Esophagus squamous epithelium (tissue), 5 donors: ENCODE results near the gene SERGEF. TPM values are rescaled to one million over a fixed set of nuclear protein-coding genes. Genes with fewer than 3 reads are reported as not detected.
"Not testable (repeated sequence)": the region's sequence is repeated elsewhere in the genome, so short reads cannot be mapped to it uniquely, and the experiment has no call there.

Experiments
- DNase-seq: peaks from one replicate; lab custom pipeline; 2025; lab: John Stamatoyannopoulos, UW
- H3K27ac ChIP-seq, 4 donors: fragments of 200-600 bp; sonication (generic); one replicate each; pipeline ENCODE4 v1.5.1; 2016 to 2019; ENCODE audit warnings: mild to moderate bottlenecking in 1 of 4
- H3K27me3 ChIP-seq, 4 donors: fragments of 200-600 bp; sonication (generic); 1 replicate in 3 of 4; 2 replicates in 1 of 4; pipeline versions ENCODE4 v1.5.1 to v1.6.0; 2017 to 2021; ENCODE audit warnings: antibody characterized with exemption in 1 of 4
- H3K36me3 ChIP-seq, 3 donors: fragments of 200-600 bp; sonication (generic); one replicate each; pipeline ENCODE4 v1.5.1; 2016 to 2019
- H3K4me1 ChIP-seq, 3 donors: fragments of 200-600 bp; sonication (generic); one replicate each; pipeline ENCODE4 v1.5.1; 2017 to 2019
- H3K4me3 ChIP-seq, 4 donors: fragments of 200-600 bp; sonication (generic); 1 replicate in 3 of 4; 2 replicates in 1 of 4; pipeline ENCODE4 v1.5.1; 2016 to 2019; ENCODE audit warnings: mild to moderate bottlenecking in 2 of 4, moderate library complexity in 1 of 4
- H3K9me3 ChIP-seq, 3 donors: fragments of 200-600 bp; sonication (generic); one replicate each; pipeline ENCODE4 v1.5.1; 2016 to 2019
- POLR2A ChIP-seq, 4 donors: fragments of 450-650 bp; IDR thresholded peaks; one replicate each; pipeline ENCODE4 v1.6.1; 2017; ENCODE audit warnings: antibody characterized with exemption in 4 of 4, mild to moderate bottlenecking in 4 of 4, moderate library complexity in 3 of 4
- WGBS, 2 donors: methylation state at CpG; one replicate each; pipeline ENCODE4 v1.1.5; 2018; 5-methylcytosine and 5-hydroxymethylcytosine counted together
- intact Hi-C: fragments of 100-400 bp; cut with DNase I; formaldehyde crosslinking; loops from one replicate; pipeline ENCODE4 v1.15.0; 2022
- total RNA-seq, 4 donors: library from RNA; depleted of rRNA; stranded (reverse); fragments of >200 nt; gene quantifications; one replicate each; pipeline ENCODE4 v1.1.0, GENCODE V29; 2016
- TF ChIP-seq, protein P1 (sequence below), 6 experiments: fragments of 450-650 bp in 4 of 6; fragments of 200-600 bp in 2 of 6; sonication (generic) in 2 of 6; IDR thresholded peaks; one replicate each; pipeline ENCODE4 v1.5.1; 2016 to 2019; ENCODE audit warnings: antibody characterized with exemption in 6 of 6, mild to moderate bottlenecking in 4 of 6, moderate library complexity in 4 of 6
- donor health status: DM: yes; HTN: yes; CAD: no.

Gene SERGEF
- total RNA-seq, 4 donors from 2014 or later = 4.2 to 35.7 (median 13.4) TPM

DNA sequence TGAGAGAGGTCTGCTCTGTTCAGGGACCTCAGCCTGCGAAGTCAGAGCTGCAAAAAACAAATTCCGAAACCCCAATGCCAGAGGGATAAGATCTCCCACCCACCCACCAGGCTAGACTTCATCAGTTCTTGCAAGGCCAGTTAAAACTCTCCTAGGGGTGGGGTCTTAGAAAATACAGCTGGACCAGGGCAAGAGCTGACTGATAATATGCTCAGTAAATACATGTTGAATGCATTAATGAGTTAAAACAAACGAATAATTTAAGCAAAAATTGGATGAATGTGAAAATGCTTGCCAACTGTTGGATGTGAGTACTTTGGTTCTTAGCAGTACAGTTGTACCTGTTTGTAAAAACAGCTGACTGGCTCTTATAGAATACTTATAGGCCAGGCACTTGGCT lies 129.8 kb downstream of the SERGEF start:
- DNase-seq = no peak
- intact Hi-C loops = no loop called here
- TF ChIP-seq, protein P1, sequence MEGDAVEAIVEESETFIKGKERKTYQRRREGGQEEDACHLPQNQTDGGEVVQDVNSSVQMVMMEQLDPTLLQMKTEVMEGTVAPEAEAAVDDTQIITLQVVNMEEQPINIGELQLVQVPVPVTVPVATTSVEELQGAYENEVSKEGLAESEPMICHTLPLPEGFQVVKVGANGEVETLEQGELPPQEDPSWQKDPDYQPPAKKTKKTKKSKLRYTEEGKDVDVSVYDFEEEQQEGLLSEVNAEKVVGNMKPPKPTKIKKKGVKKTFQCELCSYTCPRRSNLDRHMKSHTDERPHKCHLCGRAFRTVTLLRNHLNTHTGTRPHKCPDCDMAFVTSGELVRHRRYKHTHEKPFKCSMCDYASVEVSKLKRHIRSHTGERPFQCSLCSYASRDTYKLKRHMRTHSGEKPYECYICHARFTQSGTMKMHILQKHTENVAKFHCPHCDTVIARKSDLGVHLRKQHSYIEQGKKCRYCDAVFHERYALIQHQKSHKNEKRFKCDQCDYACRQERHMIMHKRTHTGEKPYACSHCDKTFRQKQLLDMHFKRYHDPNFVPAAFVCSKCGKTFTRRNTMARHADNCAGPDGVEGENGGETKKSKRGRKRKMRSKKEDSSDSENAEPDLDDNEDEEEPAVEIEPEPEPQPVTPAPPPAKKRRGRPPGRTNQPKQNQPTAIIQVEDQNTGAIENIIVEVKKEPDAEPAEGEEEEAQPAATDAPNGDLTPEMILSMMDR (IDR thresholded peaks at IDR 0.05) = no peak
- no peak for TF ChIP-seq POLR2A (IDR thresholded peaks at IDR 0.05)
- Histone ChIP-seq H3K9me3 (no peaks in the 10 kb centered on the region), H3K4me1 (no peaks in the 10 kb centered on the region), H3K27ac (no peak overlapping the region), H3K4me3 (no peak overlapping the region), H3K27me3 (no peaks in the 10 kb centered on the region), H3K36me3 (no peaks in the 10 kb centered on the region)
- 82 to 88% methylated on average over 3 of the region's 3 CpGs for WGBS, 2 donors

DNA sequence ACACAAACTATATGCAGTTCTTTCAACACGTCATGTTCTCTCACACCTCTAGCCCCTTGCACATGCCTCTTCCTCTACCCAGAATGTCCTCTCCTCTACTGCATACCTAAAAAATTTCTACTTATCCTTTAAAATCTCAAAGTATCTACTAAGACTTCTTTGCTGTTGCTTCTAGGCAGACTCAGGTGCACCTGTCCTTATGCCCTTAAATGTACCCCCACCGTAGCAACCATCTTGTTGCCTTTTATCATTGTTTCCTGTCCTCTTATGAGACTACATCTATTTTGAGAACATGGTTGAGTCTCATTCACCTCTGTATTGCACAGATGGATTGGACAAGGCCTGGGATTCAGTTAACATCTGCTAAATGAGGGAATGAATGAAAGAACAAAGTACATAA lies 134.1 kb downstream of the SERGEF start:
- Histone ChIP-seq H3K4me3 (no peak overlapping the region), H3K36me3 (peaks cover 0 to 8% (median 0%) of the 10 kb centered on the region in 3 donors), H3K27ac (no peak overlapping the region), H3K9me3 (no peaks in the 10 kb centered on the region), H3K27me3 (no peaks in the 10 kb centered on the region), H3K4me1 (no peaks in the 10 kb centered on the region)
- no peak for DNase-seq
- no peak for TF ChIP-seq POLR2A (IDR thresholded peaks at IDR 0.05)
- intact Hi-C loops = no loop called here
- WGBS, 2 donors = 75 to 80% methylated on average over 2 of the region's 2 CpGs

DNA sequence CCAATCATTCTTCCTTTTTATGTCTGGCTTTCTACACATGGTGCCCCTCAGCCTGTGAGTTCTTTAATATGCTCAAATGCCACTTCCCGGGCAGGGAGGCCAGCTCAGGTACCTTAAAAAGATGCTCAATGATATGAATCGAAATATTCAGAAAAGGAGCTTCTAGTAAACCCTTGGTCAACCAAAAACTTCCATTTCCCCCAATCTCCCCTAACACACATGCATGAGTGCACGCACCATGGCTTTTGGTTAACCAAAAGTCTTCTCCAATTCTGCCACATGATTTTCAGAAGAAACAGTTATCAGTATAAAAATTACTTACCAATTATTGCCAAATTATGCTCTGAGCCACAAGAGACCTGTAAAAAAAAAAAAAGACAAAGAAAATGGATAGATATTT lies 135.0 kb downstream of the SERGEF start:
- intact Hi-C loops = no loop called here
- TF ChIP-seq POLR2A (IDR thresholded peaks at IDR 0.05) = no peak
- TF ChIP-seq, protein P1 (IDR thresholded peaks at IDR 0.05) = no peak
- no peak overlapping the region for H3K27ac ChIP-seq
- no peak overlapping the region for H3K4me3 ChIP-seq
- DNase-seq = no peak
- WGBS, 2 donors = 83 to 91% methylated on average over 3 of the region's 3 CpGs
- no peaks in the 10 kb centered on the region for H3K4me1 ChIP-seq
- no peaks in the 10 kb centered on the region for H3K9me3 ChIP-seq
- peaks cover 0 to 17% (median 0%) of the 10 kb centered on the region in 3 donors for H3K36me3 ChIP-seq
- no peaks in the 10 kb centered on the region for H3K27me3 ChIP-seq

DNA sequence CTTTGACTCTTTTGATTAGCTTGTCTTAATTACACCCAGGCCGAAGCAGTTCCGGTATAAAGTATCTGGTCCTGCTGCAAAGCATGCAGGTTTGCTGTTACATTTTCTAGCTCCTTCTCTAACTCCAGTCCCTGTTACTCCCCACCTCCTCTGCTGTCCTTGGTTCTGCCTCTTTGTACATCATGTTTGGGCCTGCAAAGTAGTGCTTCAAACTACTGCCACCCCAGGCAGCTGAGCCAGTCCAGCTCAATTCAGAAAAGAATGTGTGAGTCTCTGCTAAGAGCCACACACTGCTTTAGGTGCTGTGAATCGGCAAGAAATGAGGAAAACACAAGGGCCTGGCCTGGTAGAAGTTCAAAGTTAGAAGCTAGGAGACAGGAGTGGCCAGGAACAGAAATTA lies 136.0 kb downstream of the SERGEF start:
- intact Hi-C loops = no loop called here
- no peak for DNase-seq
- TF ChIP-seq POLR2A (IDR thresholded peaks at IDR 0.05) = no peak
- no peak overlapping the region for H3K4me3 ChIP-seq
- peaks cover 0 to 18% (median 0%) of the 10 kb centered on the region in 3 donors for H3K36me3 ChIP-seq
- no peaks in the 10 kb centered on the region for H3K4me1 ChIP-seq
- WGBS, 2 donors = 58 to 61% methylated on average over 2 to 3 of the region's 3 CpGs
- H3K27me3 ChIP-seq = no peaks in the 10 kb centered on the region
- H3K27ac ChIP-seq = no peak overlapping the region
- H3K9me3 ChIP-seq = no peaks in the 10 kb centered on the region

DNA sequence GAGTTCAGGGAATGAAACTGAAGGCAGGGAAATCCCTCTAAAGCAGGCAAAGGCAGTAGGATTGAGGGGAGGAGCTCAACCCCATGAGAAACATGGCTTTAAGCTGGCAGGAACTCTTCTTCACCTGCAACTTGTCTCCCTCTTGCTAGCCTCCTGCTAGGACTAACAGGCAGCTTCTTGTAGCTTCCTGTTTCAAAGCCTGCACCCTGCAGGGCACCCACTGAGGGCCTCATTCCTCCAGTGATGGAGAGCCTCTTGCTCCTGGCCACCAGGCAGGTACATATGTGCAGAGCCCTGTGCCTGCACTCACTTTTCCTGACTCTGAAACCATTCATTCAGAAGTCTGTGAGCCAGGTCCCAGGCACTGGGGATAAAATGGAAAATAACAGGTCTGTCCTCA lies 137.0 kb downstream of the SERGEF start:
- Histone ChIP-seq H3K4me3 (no peak overlapping the region), H3K4me1 (no peaks in the 10 kb centered on the region), H3K27ac (no peak overlapping the region), H3K36me3 (peaks cover 0 to 18% (median 0%) of the 10 kb centered on the region in 3 donors), H3K9me3 (no peaks in the 10 kb centered on the region), H3K27me3 (no peaks in the 10 kb centered on the region)
- no peak for TF ChIP-seq POLR2A (IDR thresholded peaks at IDR 0.05)
- TF ChIP-seq, protein P1 (IDR thresholded peaks at IDR 0.05) = no peak
- DNase-seq = no peak
- intact Hi-C loops = no loop called here

DNA sequence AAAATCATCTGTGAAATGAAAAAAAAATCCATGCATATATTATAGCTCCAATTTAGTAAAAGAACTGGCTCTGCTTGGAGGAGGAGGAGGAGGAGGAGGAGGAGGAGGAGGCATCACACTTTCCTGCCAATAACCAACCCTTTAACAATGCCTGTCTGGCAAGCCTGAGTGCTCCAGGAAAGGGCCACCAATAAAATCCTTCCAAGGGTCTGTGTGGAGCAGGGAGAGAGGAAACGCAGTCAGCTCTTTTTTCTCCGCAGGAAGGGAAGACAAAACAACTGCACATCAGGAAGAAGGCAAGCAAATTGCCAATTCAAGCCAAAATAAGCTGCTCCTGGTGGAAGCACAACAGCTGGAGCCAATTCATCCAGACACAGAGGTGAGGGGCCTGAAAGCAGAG lies 139.3 kb downstream of the SERGEF start:
- H3K27me3 ChIP-seq = no peaks in the 10 kb centered on the region
- H3K36me3 ChIP-seq = peaks cover 0 to 25% (median 0%) of the 10 kb centered on the region in 3 donors
- no peak overlapping the region for H3K27ac ChIP-seq
- H3K4me3 ChIP-seq = no peak overlapping the region
- TF ChIP-seq POLR2A (IDR thresholded peaks at IDR 0.05) = no peak
- TF ChIP-seq, protein P1 (IDR thresholded peaks at IDR 0.05) = no peak
- H3K9me3 ChIP-seq = no peaks in the 10 kb centered on the region
- no peak for DNase-seq
- WGBS, 2 donors = 82 to 84% methylated on average over 2 of the region's 2 CpGs
- intact Hi-C loops = no loop called here
- no peaks in the 10 kb centered on the region for H3K4me1 ChIP-seq

DNA sequence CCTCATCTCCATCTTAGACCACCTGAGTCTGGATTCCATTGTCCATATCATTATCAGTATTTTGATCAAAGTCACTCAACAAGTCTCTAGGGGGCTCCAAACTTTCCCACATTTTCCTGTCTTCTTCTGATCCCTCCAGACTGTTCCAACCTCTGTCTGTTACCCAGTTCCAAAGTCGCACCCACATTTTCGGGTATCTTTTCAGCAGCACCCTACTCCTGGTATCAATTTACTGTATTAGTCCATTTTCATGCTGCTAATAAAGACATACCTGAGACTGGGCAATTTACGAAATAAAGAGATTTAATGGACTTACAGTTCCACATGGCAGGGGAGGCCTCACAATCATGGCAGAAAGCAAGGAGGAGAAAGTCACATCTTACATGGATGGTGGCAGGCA lies 144.4 kb downstream of the SERGEF start:
- DNase-seq, H3K9me3 ChIP-seq, H3K27ac ChIP-seq, intact Hi-C loops, H3K27me3 ChIP-seq, H3K4me3 ChIP-seq, H3K4me1 ChIP-seq: not testable (repeated sequence)
- 98 to 100% methylated on average over 3 of the region's 3 CpGs for WGBS, 2 donors
- H3K36me3 ChIP-seq = peaks cover 0 to 16% (median 0%) of the 10 kb centered on the region in 3 donors
